Astrocyte of the hippocampus (primary cell): ENCODE measurements around the gene ANAPC16.
"Not testable (repeated sequence)": the region's sequence is repeated elsewhere in the genome, so short reads cannot be mapped to it uniquely, and the experiment has no call there.

Experiments
- DNase-seq: peaks from one replicate; pipeline ENCODE4 v3.0.0; 2011; ENCODE audit warnings: low read depth, low spot score

ANAPC16 gene

DNA sequence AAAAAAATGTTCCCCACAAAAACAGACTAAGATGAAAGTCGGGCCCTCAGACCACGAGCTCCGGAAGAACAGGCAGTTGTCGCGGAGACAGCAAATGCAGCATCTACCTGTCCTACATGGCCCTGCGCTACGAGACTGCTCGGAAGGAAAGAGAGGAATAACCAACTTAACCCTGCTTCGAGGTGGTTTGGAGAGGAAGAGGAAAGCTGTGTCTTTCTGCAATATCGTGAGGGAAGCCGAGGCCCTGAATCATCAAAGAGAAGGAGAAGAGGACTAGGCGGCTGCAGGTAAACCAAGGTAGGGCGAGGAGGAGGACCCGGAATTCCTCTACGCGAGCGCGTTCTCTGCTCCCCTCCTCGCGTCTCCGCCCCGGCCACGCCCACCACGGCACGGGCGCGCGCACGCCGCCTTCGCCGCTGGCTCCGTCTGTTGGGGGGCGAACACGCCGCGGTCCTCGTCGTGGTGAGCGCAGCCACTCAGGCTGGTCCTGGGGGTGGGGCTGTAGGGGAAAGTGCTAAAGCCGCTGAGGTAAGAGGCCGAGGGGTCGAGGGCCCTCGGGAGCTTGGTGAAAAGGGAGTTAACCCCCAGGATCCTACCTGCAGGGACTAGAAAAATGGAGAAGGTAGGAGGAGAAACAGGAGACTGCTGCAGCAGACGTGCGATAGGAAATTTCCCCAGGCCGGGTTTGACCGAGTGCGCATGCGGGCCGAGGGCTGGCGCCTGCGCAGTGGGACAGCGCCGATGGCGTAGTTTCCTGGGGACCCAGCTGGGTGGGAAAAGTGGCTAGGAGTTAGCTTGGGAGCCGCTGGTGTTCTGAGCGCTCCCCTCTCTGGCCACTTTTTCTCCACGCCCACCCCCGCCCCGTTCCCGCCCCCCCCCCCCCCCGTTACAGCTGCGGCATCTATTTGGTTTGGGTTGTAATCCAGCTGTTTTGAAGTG, at the start of gene ANAPC16, which contains the start of gene ASCC1:
Gene ANAPC16 (plus strand): TSS at position 402 of the 939 bp plus-strand sequence. CDS start 7,903 bp downstream, outside the sequence.
Gene ASCC1 (minus strand): TSS at position 666 of the 939 bp plus-strand sequence. CDS start 2,978 bp downstream, outside the sequence.
- DNase-seq: peak; percentile 97

- no peak for DNase-seq
Observed at GRCh38 chr10:72167118-72167517, 48.7 kb upstream of the ANAPC16 start.

- DNase-seq: peak; percentile 67
Observed at GRCh38 chr10:72170263-72170662, 45.5 kb upstream of the ANAPC16 start.

DNA sequence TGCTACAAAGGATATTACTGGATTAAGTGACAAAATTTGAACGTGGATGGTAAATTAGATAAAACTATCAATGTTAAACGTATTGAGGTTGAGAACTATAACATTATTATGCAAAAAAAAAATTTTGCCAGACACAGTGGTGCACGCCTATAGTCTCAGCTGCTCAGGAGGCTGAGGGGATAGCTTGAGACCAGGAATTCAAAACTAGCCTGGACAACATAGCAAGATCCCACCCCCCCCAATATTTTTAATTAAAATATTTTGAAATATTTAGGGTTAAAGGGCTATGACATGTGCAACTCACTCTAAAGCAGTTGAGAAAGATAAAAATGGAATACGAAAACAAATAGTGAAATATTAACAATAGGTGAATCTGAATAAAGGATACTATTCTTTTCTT, 45.1 kb upstream of the ANAPC16 start:
- DNase-seq: no peak

DNA sequence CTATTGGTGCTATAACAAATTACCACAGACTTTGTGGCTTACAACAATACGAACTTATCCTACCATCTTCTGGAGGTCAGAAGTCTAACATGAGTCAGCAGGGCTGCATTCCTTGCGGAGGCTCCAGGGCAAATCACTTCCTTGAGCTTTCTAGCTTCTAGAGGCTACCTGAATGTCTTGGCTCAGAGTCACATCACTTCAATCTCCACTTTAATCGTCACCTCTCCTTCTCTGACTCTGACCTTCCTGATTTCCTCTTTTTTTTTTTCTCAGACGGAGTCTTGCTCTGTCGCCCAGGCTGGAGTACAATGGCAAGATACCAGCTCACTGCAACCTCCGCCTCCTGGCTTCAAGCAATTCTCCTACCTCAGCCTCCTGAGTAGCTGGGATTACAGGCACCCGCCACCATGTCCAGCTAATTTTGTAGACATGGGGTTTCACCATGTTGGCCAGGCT, 44.6 kb upstream of the ANAPC16 start:
- DNase-seq: peak; percentile 72

DNA sequence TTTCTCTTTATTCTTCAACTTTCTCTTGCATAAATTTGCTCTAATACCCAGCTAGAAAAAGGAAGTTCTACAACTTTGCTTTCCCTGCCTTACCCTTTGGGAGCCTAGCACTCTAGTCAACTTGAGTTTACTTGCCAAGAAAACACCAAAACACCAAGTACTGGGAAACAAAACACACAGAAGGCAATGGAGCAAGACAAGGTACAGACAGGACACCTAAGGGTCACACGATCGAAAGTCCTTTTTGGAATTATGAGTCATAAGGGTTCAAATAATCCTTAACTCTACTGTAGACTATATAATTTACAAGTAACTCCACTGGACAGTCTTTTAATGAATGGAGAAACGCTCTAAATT, 42.6 kb upstream of the ANAPC16 start:
- DNase-seq: no peak

DNA sequence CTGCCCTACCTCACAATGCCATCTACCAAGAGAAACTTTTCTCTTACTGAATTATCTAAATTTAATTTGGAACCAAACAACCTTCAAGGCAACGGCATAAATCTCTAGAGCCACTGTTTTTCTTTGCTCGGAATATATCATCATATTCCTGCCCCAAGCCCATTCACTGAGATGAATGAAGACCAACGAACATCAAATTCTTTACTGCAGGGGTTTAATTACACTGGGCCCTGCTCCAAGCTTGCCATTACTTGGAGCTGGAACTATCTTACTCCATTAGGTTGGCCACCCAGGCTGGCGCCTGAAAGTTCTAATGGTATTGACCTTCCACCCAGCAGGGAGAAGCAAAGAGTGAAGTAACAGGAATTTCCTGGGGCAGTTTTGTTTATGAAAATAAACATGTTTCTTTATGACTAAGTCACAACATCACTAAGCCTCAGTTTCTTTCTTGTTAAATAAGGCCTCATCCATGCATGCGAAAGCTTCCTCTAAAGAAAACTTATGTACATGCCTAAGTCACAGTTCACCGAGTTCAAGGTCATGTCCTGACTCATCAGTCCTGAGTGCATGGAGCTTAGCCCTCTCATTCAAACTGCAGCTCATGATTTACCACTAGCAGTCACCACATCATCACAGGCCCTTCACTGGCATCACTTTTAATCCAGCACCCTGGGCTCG, 42.1 kb upstream of the ANAPC16 start:
- DNase-seq: peak; percentile 52

GRCh38 chr10:72174297-72174662, 41.5 kb upstream of the ANAPC16 start:
- DNase-seq: no peak

DNA sequence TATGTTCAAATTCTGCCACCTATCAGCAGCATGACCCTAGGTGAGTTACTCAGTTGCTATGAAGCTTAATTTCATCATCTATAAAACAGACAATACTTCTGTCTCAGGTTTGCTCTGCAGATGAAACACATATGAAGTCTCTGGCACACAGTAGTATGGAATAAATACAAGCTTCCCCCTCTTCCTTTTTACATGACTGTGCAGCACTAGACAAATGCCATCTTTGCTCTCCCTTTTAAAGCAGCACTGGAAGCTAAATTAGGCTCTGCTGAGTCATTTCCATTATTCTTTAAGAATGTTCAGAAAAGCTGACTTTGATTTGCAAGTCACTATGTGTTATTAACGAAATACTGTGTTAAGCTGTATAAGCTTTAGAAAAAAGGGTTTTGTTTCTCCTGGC, 40.7 kb upstream of the ANAPC16 start:
- DNase-seq: peak; percentile 53

- no peak for DNase-seq
Observed at GRCh38 chr10:72176701-72177100, 39.1 kb upstream of the ANAPC16 start.

- DNase-seq: no peak
Observed at GRCh38 chr10:72177454-72177853, 38.4 kb upstream of the ANAPC16 start.

DNA sequence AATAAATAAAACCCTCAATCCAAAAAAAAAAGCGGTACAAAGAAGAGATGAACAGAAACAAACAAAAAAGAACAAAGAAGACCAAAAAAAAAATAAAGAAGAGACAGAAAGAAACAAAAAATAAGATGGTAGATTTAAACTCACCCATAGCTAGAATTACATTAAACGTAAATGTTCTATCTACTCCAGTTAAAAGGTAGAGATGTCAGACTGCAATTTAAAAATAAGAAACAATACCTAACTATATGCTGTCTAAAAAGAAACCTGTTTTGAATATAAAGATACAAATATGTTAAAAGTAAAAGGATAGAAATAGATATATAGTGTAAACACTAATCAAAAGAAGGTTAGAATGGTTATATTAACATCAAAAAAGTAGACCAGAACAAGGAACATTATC, 31.7 kb upstream of the ANAPC16 start:
- no peak for DNase-seq

DNA sequence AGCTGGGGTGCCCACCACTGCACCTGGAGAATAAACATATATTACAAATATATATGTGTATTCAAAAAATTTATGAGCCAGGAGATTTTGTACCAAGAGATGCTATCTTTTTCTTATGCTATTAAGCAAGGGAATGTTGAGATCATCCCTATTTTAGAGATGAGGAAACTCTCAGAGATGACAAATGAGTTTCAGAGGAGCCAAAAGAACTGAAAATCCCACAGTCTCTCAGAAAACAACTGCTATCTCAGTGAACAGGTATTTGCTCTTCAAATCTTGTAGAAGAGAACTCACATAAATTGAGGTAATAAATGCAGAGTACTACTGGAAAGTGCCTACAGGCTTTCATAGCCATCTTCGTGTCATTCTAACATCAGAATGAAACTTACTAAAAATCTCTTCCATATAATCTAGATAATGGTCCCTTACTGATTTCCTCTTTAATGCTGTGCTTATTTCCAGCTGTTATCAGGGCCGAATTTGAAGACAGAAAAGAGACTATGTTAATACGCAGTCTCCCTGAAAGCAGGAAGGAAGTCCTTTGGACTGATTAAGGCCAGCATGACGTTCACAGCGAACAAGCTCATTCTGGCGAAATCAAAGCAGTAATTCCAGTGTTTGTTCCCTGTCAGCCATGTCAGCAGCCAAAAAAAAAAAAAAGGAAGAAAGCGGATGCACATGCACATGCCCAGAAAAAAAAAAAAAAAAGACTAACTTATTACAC, 29.4 kb upstream of the ANAPC16 start:
- no peak for DNase-seq

GRCh38 chr10:72186982-72187330, 28.9 kb upstream of the ANAPC16 start:
- DNase-seq: no peak

DNA sequence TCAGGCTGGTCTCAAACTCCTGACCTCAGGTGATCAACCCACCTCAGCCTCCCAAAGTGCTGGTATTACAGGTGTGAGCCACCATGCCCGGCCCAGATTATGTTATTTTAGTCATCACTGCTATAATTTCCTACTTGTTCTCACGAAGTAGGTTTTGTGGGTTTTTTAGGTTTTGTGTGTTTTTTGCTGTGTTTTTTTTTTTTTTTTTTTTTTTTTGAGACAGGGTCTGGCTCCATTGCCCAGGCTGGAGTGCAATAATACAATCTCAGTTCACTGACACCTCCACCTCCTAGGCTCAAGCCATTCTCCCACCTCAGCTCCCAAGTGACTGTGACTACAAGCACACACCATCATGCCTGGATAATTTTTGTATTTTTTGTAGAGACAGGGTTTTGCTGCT, 20.9 kb upstream of the ANAPC16 start:
- no peak for DNase-seq

DNA sequence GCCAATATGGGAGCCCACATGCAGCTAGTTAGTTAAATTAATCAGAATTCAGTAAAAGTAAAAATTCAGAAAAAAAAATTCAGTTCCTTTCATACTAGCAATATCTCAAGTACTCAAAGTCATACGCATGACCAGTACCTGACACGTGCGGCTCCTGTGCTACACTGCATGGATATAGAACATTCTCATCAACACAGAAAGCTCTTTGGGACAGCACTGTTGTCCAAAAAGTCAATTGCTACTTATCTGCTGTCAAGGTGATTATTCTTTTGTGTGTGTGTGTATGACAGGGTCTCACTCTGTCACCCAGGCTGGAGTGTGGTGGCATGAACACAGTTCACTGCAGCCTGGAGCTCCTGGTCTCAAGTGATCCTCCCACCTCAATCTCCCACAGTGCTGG, 14.9 kb upstream of the ANAPC16 start:
- no peak for DNase-seq

DNA sequence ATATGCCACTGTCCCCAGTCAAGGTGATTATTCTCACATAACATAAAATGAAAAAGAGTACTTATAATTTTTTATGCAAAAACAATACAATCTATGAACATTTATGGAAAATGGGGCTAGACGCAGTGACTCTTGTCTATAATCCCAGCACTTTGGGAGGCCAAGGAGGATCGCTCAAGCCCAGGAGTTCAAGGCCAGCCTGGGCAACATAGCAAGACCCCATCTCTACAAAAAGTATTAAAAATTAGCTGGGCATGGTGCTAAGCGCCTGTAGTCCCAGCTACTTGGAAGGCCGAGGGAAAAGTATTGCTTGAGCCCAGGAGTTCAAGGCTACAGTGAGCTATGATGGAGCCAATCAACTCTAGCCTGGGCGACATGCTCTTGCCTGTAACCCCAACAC, 14.5 kb upstream of the ANAPC16 start:
- no peak for DNase-seq

DNA sequence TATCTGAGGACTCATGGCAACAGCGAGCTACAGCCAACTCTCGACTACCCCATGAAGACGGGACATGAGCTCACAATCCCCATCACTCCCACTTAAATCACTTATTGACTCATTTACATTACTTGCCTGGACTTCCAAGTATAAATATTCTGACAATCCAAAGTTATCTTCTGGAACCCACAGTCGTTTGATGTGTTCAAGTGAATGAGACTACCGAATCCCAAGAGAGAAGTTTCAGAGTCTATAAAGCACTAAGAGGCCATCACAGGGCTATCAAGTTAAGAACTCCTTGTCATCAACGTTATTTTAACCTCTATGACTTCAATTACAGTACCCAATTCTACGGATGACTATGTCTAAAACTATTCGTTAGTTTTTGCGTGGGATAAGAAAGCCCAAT, 11.5 kb upstream of the ANAPC16 start:
- DNase-seq: peak; percentile 44

- DNase-seq: no peak
Observed at GRCh38 chr10:72204724-72205123, 11.1 kb upstream of the ANAPC16 start.

DNA sequence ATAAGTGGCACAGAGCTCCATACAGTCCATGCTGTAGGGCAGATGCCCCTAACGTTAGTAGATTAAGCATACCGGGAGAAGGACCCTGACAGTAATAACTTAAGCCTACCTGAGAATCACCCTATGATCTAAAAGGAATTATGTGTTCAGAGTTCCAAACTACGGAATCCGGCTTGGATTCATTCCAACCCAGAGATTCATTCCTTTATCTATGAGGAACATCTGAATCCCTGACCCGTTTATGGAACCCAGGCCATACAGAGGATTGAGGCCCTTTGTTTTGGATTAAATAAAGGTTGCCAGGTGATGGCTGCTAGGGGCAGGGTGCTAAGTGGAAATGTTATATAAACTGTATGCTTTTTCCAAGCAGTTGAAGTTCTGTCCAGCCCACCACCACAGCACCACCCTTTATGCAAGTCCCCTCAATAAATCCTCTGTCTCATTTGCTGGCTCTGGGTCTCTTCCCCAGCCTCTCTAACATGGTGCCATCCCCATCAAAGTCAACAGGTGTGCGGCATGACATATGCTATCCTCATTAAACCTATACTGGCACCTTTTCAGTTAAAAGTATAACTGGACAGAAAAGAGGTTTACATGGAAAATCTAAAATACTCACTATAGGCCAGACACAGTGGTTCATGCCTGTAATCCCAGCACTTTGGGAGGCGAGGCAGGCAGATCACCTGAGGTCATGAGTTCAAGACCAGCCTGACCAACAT, 9.1 kb upstream of the ANAPC16 start:
- no peak for DNase-seq

- not testable (repeated sequence) for DNase-seq
Observed at GRCh38 chr10:72208526-72208925, 7.3 kb upstream of the ANAPC16 start.

DNA sequence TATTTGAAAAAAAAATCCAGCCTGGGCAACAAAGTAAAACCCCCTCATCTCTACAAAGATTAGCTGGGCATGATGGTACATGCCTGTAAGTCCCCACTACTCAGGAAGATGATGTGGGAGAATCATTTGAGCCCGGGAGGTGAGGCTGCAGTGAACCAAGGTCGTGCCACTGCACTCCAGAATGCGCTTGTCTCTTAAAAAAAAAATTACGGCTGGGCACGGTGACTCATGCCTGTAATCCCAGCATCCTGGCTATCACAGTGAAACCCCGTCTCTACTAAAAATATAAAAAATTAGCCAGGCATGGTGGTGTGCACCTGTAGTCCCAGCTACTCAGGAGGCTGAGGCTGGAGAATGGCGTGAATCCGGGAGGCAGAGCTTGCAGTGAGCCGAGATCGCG, 4.4 kb upstream of the ANAPC16 start:
- DNase-seq: not testable (repeated sequence)
